SK-N-SH treated with all-trans-retinoic acid at 6 μM for 48 hours (cell line): ENCODE results near the gene MAML2.
"Not testable (repeated sequence)": the region's sequence is repeated elsewhere in the genome, so short reads cannot be mapped to it uniquely, and the experiment has no call there.

ENCODE experiments used
- ATAC-seq: fragments of 200-7000 bp; cut with Tn5 transposase; 3 replicates; pipeline ENCODE4 v1.9.1; 2020; ENCODE audit warnings: mild to moderate bottlenecking, moderate library complexity
- ARNTL ChIP-seq: fragments of 450-650 bp; formaldehyde crosslinking; IDR thresholded peaks from 2 replicates; pipeline ENCODE4 v1.5.0; 2020; ENCODE audit warnings: low read depth, mild to moderate bottlenecking, moderate library complexity, borderline replicate concordance
- BACH2 ChIP-seq: fragments of 250-450 bp; sonication (Bioruptor Pico); IDR thresholded peaks from 2 replicates; pipeline ENCODE4 v1.9.0; 2021; ENCODE audit warnings: mild to moderate bottlenecking, borderline replicate concordance
- CREB5 ChIP-seq: fragments of 250-450 bp; sonication (Bioruptor Pico); IDR thresholded peaks from 2 replicates; pipeline ENCODE4 v1.5.1; 2020; ENCODE audit warnings: low read depth, mild to moderate bottlenecking, moderate library complexity
- CSDC2 ChIP-seq: fragments of 250-450 bp; sonication (Bioruptor Pico); IDR thresholded peaks from 2 replicates; pipeline ENCODE4 v1.5.0; 2020; ENCODE audit warnings: mild to moderate bottlenecking, moderate library complexity
- CSRNP3 ChIP-seq: fragments of 250-450 bp; sonication (Bioruptor Pico); IDR thresholded peaks from 2 replicates; pipeline ENCODE4 v1.5.1; 2021; ENCODE audit warnings: mild to moderate bottlenecking, moderate library complexity
- ESRRG ChIP-seq: fragments of 250-450 bp; sonication (Bioruptor Pico); IDR thresholded peaks from 2 replicates; pipeline ENCODE4 v1.6.1; 2021; ENCODE audit warnings: mild to moderate bottlenecking
- GLIS3 ChIP-seq: fragments of 250-450 bp; sonication (Bioruptor Pico); IDR thresholded peaks from 2 replicates; pipeline ENCODE4 v1.5.0; 2020; ENCODE audit warnings: mild to moderate bottlenecking, moderate library complexity
- ISL1 ChIP-seq: fragments of 250-450 bp; sonication (Bioruptor Pico); IDR thresholded peaks from 2 replicates; pipeline ENCODE4 v2.1.2; 2022; ENCODE audit warnings: mild to moderate bottlenecking, moderate library complexity
- OSR1 ChIP-seq: fragments of 250-450 bp; sonication (Bioruptor Pico); IDR thresholded peaks from 2 replicates; pipeline ENCODE4 v1.8.0; 2022; ENCODE audit warnings: moderate library complexity, mild to moderate bottlenecking, inconsistent platforms
- PATZ1 ChIP-seq: fragments of 250-450 bp; sonication (Bioruptor Pico); IDR thresholded peaks from 2 replicates; pipeline ENCODE4 v1.8.0; 2020; ENCODE audit warnings: mild to moderate bottlenecking, moderate library complexity, borderline replicate concordance
- PPARA ChIP-seq: fragments of 250-450 bp; sonication (Bioruptor Pico); IDR thresholded peaks from 2 replicates; pipeline ENCODE4 v1.5.0; 2020; ENCODE audit warnings: mild to moderate bottlenecking, borderline replicate concordance
- RARB ChIP-seq: fragments of 250-450 bp; sonication (Bioruptor Pico); IDR thresholded peaks from 2 replicates; pipeline ENCODE4 v1.8.0; 2021; ENCODE audit warnings: mild to moderate bottlenecking, moderate library complexity
- SNAI2 ChIP-seq: fragments of 250-450 bp; sonication (Bioruptor Pico); IDR thresholded peaks from 2 replicates; pipeline ENCODE4 v1.5.0; 2020; ENCODE audit warnings: mild to moderate bottlenecking, moderate library complexity
- TCF4 ChIP-seq: fragments of 250-450 bp; sonication (Bioruptor Pico); IDR thresholded peaks from 2 replicates; pipeline ENCODE4 v1.8.0; 2021; ENCODE audit warnings: mild to moderate bottlenecking, moderate library complexity, borderline replicate concordance
- TOX ChIP-seq: fragments of 250-450 bp; sonication (Bioruptor Pico); IDR thresholded peaks from 2 replicates; pipeline ENCODE4 v1.8.0; 2021; ENCODE audit warnings: mild to moderate bottlenecking, moderate library complexity, borderline replicate concordance
- TSHZ2 ChIP-seq: fragments of 250-450 bp; sonication (Bioruptor Pico); IDR thresholded peaks from 2 replicates; pipeline ENCODE4 v1.5.0; 2020; ENCODE audit warnings: mild to moderate bottlenecking, moderate library complexity
- ZC3H10 ChIP-seq: fragments of 250-450 bp; sonication (Bioruptor Pico); IDR thresholded peaks from 2 replicates; pipeline ENCODE4 v1.5.1; 2021; ENCODE audit warnings: mild to moderate bottlenecking, moderate library complexity
- ZFP3 ChIP-seq: fragments of 250-450 bp; sonication (Bioruptor Pico); IDR thresholded peaks from 2 replicates; pipeline ENCODE4 v1.5.0; 2020; ENCODE audit warnings: mild to moderate bottlenecking, moderate library complexity
- ZFP30 ChIP-seq: fragments of 450-650 bp; formaldehyde crosslinking; IDR thresholded peaks from 2 replicates; pipeline ENCODE4 v1.5.0; 2022; ENCODE audit warnings: mild to moderate bottlenecking, moderate library complexity
- ZNF565 ChIP-seq: fragments of 450-650 bp; formaldehyde crosslinking; conservative IDR thresholded peaks from 2 replicates; pipeline ENCODE4 v1.5.0; 2020; ENCODE audit warnings: low read depth, mild to moderate bottlenecking, moderate library complexity
- ZNF70 ChIP-seq: fragments of 450-650 bp; formaldehyde crosslinking; IDR thresholded peaks from 2 replicates; pipeline ENCODE4 v1.5.0; 2020; ENCODE audit warnings: mild to moderate bottlenecking, moderate library complexity
- ZNF8 ChIP-seq: fragments of 450-650 bp; formaldehyde crosslinking; IDR thresholded peaks from 2 replicates; pipeline ENCODE4 v1.5.0; 2020; ENCODE audit warnings: mild to moderate bottlenecking, moderate library complexity

MAML2 gene

GRCh38 chr11:96290031-96290430 lies 53.0 kb downstream of the MAML2 start:
- ATAC-seq = no peak

GRCh38 chr11:96288915-96289314 lies 54.1 kb downstream of the MAML2 start:
- TF ChIP-seq CSDC2 (CRISPR knock-in tag) (no peak), BACH2 (CRISPR knock-in tag) (no peak), ZFP3 (CRISPR knock-in tag) (no peak), ARNTL (CRISPR knock-in tag) (no peak), TCF4 (CRISPR knock-in tag) (no peak), ZC3H10 (CRISPR knock-in tag) (no peak), CSRNP3 (CRISPR knock-in tag) (no peak), PATZ1 (CRISPR knock-in tag) (no peak), ZNF8 (no peak), SNAI2 (CRISPR knock-in tag) (no peak), PPARA (CRISPR knock-in tag) (no peak), GLIS3 (CRISPR knock-in tag) (no peak), RARB (CRISPR knock-in tag) (no peak), ZFP30 (no peak), TSHZ2 (CRISPR knock-in tag) (no peak), OSR1 (CRISPR knock-in tag) (no peak), TOX (CRISPR knock-in tag) (no peak)
- TF ChIP-seq, all 23 proteins: peak for 0
- ATAC-seq = no peak

More at GRCh38 chr11:96290031-96290430, 53.0 kb downstream of the MAML2 start:
- TF ChIP-seq ZC3H10 (CRISPR knock-in tag) = no peak
- TF ChIP-seq OSR1 (CRISPR knock-in tag) = no peak
- no peak for TF ChIP-seq RARB (CRISPR knock-in tag)
- no peak for TF ChIP-seq ARNTL (CRISPR knock-in tag)
- TF ChIP-seq CSDC2 (CRISPR knock-in tag) = no peak
- TF ChIP-seq PATZ1 (CRISPR knock-in tag) = no peak
- TF ChIP-seq ZFP30 = no peak
- TF ChIP-seq GLIS3 (CRISPR knock-in tag) = no peak
- no peak for TF ChIP-seq SNAI2 (CRISPR knock-in tag)
- no peak for TF ChIP-seq ZNF565 (CRISPR knock-in tag)
- no peak for TF ChIP-seq ZNF70
- TF ChIP-seq ZFP3 (CRISPR knock-in tag) = no peak
- no peak for TF ChIP-seq TCF4 (CRISPR knock-in tag)
- no peak for TF ChIP-seq ISL1 (CRISPR knock-in tag)
- no peak for TF ChIP-seq ZNF8
- TF ChIP-seq PPARA (CRISPR knock-in tag) = no peak

- no peak for TF ChIP-seq ISL1 (CRISPR knock-in tag)
- TF ChIP-seq ARNTL (CRISPR knock-in tag) = no peak
- TF ChIP-seq RARB (CRISPR knock-in tag) = no peak
- TF ChIP-seq PPARA (CRISPR knock-in tag) = no peak
- no peak for TF ChIP-seq SNAI2 (CRISPR knock-in tag)
- TF ChIP-seq CREB5 = no peak
- TF ChIP-seq ESRRG = no peak
- no peak for TF ChIP-seq TOX (CRISPR knock-in tag)
- ATAC-seq = peak; percentile 49; the same call in 2 of the 3 replicates
Observed at GRCh38 chr11:96287822-96288439, 55.1 kb downstream of the MAML2 start.

GRCh38 chr11:96285985-96286384 lies 57.0 kb downstream of the MAML2 start:
- not testable (repeated sequence) for ATAC-seq
